Thyroid gland (tissue), 4 donors: ENCODE measurements around the gene MAD1L1. TPM values are rescaled to one million over a fixed set of nuclear protein-coding genes. Genes with fewer than 3 reads are reported as not detected.
A peak's percentile ranks its signal among the peaks of the same experiment; 100 is the strongest.

ENCODE experiments used
- DNase-seq, 2 donors: peaks; one replicate each; pipeline ENCODE4 v3.0.0-alpha.2; 2019
- H3K27ac ChIP-seq, 3 donors: fragments of 200-600 bp; sonication (generic); 1 replicate in 2 of 3; 2 replicates in 1 of 3; pipeline ENCODE4 v1.5.1; 2016 to 2019; ENCODE audit warnings: mild to moderate bottlenecking in 1 of 3, moderate library complexity in 1 of 3
- H3K27me3 ChIP-seq: fragments of 200-600 bp; sonication (generic); one replicate; pipeline ENCODE4 v1.5.1; 2019
- H3K36me3 ChIP-seq, 2 donors: fragments of 200-600 bp; sonication (generic); one replicate each; pipeline ENCODE4 v1.5.1; 2016 to 2019
- H3K4me1 ChIP-seq, 2 donors: fragments of 200-600 bp; sonication (generic); one replicate each; pipeline ENCODE4 v1.5.1; 2017 to 2019
- H3K4me3 ChIP-seq, 3 donors: fragments of 200-600 bp; sonication (generic); replicated peaks in 1 of 3; 1 replicate in 2 of 3; 2 replicates in 1 of 3; pipeline ENCODE4 v1.5.1; 2016; ENCODE audit warnings: mild to moderate bottlenecking in 1 of 3
- H3K9me3 ChIP-seq: fragments of 200-600 bp; sonication (generic); one replicate; pipeline ENCODE4 v1.5.1; 2017
- POLR2A ChIP-seq, 2 donors: fragments of 450-650 bp; IDR thresholded peaks; one replicate each; pipeline ENCODE4 v1.6.1; 2017; ENCODE audit warnings: antibody characterized with exemption in 2 of 2, mild to moderate bottlenecking in 2 of 2, moderate library complexity in 1 of 2
- WGBS, 2 donors: methylation state at CpG; one replicate each; pipeline ENCODE4 v1.1.5; 2017; 5-methylcytosine and 5-hydroxymethylcytosine counted together
- intact Hi-C: fragments of 100-400 bp; cut with DNase I; formaldehyde crosslinking; loops from one replicate; pipeline ENCODE4 v1.15.1; 2023
- total RNA-seq, 4 donors: library from RNA; depleted of rRNA; stranded (reverse); fragments of >200 nt; gene quantifications; one replicate each; pipeline ENCODE4 v1.2.3, GENCODE V29; 2016
- TF ChIP-seq, protein P1 (sequence below), 6 experiments: fragments of 200-600 bp in 3 of 6; fragments of 450-650 bp in 3 of 6; sonication (generic) in 3 of 6; IDR thresholded peaks; one replicate each; pipeline ENCODE4 v1.5.1; 2016 to 2019; ENCODE audit warnings: antibody characterized with exemption in 6 of 6, mild to moderate bottlenecking in 2 of 6, inconsistent platforms in 1 of 6, moderate library complexity in 1 of 6

Gene MAD1L1
- total RNA-seq, 4 donors from 2014 or later, result 27.4 to 38.6 (median 33.9) TPM

DNA sequence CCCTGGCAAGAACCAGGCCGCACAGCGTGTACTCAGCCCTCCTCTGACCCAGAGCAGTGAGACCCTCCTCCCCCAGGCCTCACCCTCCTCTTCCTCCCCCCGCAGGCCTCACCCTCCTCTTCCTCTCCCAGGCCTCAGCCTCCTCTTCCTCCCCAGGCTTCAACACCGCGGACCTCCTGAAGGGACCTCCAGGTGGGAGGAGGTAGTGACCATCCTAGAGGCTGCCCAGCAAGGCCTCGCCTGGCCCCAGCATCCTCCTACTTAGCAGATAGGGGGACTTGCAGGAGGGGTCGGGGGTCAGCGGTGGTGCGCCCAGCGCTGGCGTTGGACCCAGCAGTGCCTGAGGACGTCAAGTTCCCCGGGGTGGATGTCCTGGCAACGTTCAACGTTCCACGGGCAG, 291.9 kb downstream of the MAD1L1 start:
- DNase-seq, result no peak

DNA sequence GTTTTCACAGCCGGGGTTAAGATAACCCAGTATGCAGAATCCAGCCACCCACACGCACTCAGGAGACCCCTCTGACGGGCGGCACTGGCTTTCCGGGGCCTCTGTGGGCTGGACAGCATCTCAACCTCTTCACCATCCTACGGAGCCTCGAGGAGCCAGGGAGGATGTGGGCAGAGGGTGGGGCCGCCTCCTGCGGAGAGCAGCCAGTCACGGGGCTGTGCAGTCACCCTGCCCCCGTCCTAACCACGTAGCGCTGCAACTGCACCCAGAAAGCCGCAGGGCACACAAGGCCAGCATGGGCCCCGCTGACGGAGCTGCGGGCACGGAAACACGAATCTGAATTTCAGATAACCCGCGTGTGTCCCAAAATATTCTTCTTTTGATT, 292.4 kb downstream of the MAD1L1 start:
- peak; percentile 33 to 37 for DNase-seq
- Histone ChIP-seq H3K27ac (no peak overlapping the region), H3K9me3 (no peaks in the 10 kb centered on the region), H3K4me1 (no peaks in the 10 kb centered on the region), H3K4me3 (no peak overlapping the region), H3K36me3 (no peaks in the 10 kb centered on the region), H3K27me3 (no peaks in the 10 kb centered on the region)
- WGBS, 2 donors, result 66 to 67% methylated on average over 14 to 21 of the region's 21 CpGs
- intact Hi-C loops, result no loop called here
- TF ChIP-seq POLR2A (IDR thresholded peaks at IDR 0.05), result no peak
- TF ChIP-seq, protein P1, sequence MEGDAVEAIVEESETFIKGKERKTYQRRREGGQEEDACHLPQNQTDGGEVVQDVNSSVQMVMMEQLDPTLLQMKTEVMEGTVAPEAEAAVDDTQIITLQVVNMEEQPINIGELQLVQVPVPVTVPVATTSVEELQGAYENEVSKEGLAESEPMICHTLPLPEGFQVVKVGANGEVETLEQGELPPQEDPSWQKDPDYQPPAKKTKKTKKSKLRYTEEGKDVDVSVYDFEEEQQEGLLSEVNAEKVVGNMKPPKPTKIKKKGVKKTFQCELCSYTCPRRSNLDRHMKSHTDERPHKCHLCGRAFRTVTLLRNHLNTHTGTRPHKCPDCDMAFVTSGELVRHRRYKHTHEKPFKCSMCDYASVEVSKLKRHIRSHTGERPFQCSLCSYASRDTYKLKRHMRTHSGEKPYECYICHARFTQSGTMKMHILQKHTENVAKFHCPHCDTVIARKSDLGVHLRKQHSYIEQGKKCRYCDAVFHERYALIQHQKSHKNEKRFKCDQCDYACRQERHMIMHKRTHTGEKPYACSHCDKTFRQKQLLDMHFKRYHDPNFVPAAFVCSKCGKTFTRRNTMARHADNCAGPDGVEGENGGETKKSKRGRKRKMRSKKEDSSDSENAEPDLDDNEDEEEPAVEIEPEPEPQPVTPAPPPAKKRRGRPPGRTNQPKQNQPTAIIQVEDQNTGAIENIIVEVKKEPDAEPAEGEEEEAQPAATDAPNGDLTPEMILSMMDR (IDR thresholded peaks at IDR 0.05), result no peak

More for the DNA sequence above, 291.9 kb downstream of the MAD1L1 start:
- Histone ChIP-seq H3K27me3 (no peaks in the 10 kb centered on the region), H3K9me3 (no peaks in the 10 kb centered on the region), H3K4me3 (no peak overlapping the region), H3K36me3 (no peaks in the 10 kb centered on the region), H3K27ac (no peak overlapping the region), H3K4me1 (no peaks in the 10 kb centered on the region)
- intact Hi-C loops, result no loop called here
- WGBS, 2 donors, result 87 to 88% methylated on average over 8 to 16 of the region's 16 CpGs
- TF ChIP-seq POLR2A (IDR thresholded peaks at IDR 0.05), result no peak
- TF ChIP-seq, protein P1 (IDR thresholded peaks at IDR 0.05), result no peak

DNA sequence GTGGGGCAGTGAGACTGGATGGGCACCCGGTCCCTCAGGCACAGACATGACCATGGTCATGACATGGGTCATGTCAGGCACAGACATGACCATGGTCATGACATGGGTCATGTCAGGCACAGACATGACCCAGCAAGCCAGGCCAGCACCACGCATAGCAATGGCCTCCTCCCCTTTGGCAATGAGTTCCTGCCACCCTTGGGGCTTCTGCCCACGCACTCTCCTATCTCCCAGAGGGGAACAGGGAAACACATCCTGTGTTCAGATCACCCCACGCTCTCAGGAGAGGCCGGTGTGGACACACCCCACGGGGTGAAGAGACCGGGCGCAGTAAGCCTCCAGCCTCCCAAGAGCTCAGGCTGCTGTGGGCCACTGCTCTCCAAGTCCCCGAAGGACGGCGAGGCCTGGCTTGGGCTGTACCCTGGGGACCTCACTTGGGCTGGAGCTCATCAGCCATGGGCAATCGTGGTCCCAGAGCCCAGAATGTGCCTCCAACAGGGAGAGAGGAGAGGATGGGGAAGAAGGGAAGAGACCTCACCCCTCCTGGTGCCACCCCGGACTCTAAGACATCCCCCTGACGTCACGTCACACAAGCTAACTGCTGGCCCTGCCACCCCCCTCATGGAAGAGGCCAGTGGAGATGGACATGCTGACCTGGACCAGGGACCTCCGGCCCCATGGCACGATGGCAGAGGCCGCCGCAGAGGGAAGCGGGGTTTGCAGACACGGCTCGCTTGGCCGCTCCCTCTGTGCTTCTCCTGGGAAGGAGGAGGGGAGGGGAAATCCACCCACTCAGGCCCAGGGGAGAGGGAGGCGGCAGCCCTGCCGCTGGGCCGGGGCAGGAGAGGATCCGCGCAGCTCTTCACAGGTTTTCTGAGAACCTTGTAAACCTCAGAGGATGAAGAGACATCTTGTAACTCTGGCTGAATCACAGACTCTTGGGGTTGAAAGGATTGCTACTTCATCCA, 293.0 kb downstream of the MAD1L1 start:
- no peaks in the 10 kb centered on the region for H3K27me3 ChIP-seq
- H3K27ac ChIP-seq, result no peak overlapping the region
- DNase-seq, result no peak
- intact Hi-C loops, result no loop called here
- TF ChIP-seq, protein P1 (IDR thresholded peaks at IDR 0.05), result no peak
- no peak for TF ChIP-seq POLR2A (IDR thresholded peaks at IDR 0.05)
- 73% methylated on average over 18 to 23 of the region's 28 CpGs for WGBS, 2 donors
- H3K36me3 ChIP-seq, result no peaks in the 10 kb centered on the region
- H3K9me3 ChIP-seq, result no peaks in the 10 kb centered on the region
- no peak overlapping the region for H3K4me3 ChIP-seq
- H3K4me1 ChIP-seq, result no peaks in the 10 kb centered on the region

- H3K36me3 ChIP-seq, result no peaks in the 10 kb centered on the region
- H3K27me3 ChIP-seq, result no peaks in the 10 kb centered on the region
- intact Hi-C loops, result no loop called here
- no peak overlapping the region for H3K27ac ChIP-seq
- no peak for TF ChIP-seq POLR2A (IDR thresholded peaks at IDR 0.05)
- TF ChIP-seq, protein P1 (IDR thresholded peaks at IDR 0.05), result no peak
- H3K9me3 ChIP-seq, result no peaks in the 10 kb centered on the region
- 85 to 100% methylated on average over 1 to 10 of the region's 39 CpGs for WGBS, 2 donors
- no peaks in the 10 kb centered on the region for H3K4me1 ChIP-seq
- H3K4me3 ChIP-seq, result no peak overlapping the region
- DNase-seq, result no peak
Measured at GRCh38 chr7:1938788-1939433, 293.8 kb downstream of the MAD1L1 start.

- H3K27me3 ChIP-seq, result no peaks in the 10 kb centered on the region
- H3K9me3 ChIP-seq, result no peaks in the 10 kb centered on the region
- TF ChIP-seq, protein P1 (IDR thresholded peaks at IDR 0.05), result no peak
- TF ChIP-seq POLR2A (IDR thresholded peaks at IDR 0.05), result no peak
- no peak for DNase-seq
- H3K4me3 ChIP-seq, result no peak overlapping the region
- no peak overlapping the region for H3K27ac ChIP-seq
- no peaks in the 10 kb centered on the region for H3K4me1 ChIP-seq
- H3K36me3 ChIP-seq, result no peaks in the 10 kb centered on the region
- 91 to 96% methylated on average over 4 to 7 of the region's 11 CpGs for WGBS, 2 donors
- intact Hi-C loops, result no loop called here
Measured at GRCh38 chr7:1937252-1937605, 295.5 kb downstream of the MAD1L1 start.
